Thyroid gland (tissue), 4 donors: ENCODE data around the gene BARHL1.

Experiments used
- CTCF ChIP-seq, 6 experiments: fragments of 200-600 bp in 3 of 6; fragments of 450-650 bp in 3 of 6; sonication (generic) in 3 of 6; IDR thresholded peaks; one replicate each; pipeline ENCODE4 v1.5.1; 2016 to 2019; ENCODE audit warnings: antibody characterized with exemption in 6 of 6, mild to moderate bottlenecking in 2 of 6, inconsistent platforms in 1 of 6, moderate library complexity in 1 of 6
- POLR2A ChIP-seq, 2 donors: fragments of 450-650 bp; IDR thresholded peaks; one replicate each; pipeline ENCODE4 v1.6.1; 2017; ENCODE audit warnings: antibody characterized with exemption in 2 of 2, mild to moderate bottlenecking in 2 of 2, moderate library complexity in 1 of 2

GRCh38 chr9:132596200-132596599, 13.8 kb downstream of the BARHL1 start:
- TF ChIP-seq CTCF (IDR thresholded peaks at IDR 0.05) (no peak), POLR2A (IDR thresholded peaks at IDR 0.05) (no peak)
